Measurements from ENCODE around the gene TAGLN2.

The TAGLN2 gene

GRCh38 chr1:159895286-159895685, 30.0 kb downstream of the TAGLN2 start:
- H3K4me3 ChIP-seq (ENCODE audit: low read depth, low read length): no peak overlapping the region
- TF ChIP-seq, protein P1, sequence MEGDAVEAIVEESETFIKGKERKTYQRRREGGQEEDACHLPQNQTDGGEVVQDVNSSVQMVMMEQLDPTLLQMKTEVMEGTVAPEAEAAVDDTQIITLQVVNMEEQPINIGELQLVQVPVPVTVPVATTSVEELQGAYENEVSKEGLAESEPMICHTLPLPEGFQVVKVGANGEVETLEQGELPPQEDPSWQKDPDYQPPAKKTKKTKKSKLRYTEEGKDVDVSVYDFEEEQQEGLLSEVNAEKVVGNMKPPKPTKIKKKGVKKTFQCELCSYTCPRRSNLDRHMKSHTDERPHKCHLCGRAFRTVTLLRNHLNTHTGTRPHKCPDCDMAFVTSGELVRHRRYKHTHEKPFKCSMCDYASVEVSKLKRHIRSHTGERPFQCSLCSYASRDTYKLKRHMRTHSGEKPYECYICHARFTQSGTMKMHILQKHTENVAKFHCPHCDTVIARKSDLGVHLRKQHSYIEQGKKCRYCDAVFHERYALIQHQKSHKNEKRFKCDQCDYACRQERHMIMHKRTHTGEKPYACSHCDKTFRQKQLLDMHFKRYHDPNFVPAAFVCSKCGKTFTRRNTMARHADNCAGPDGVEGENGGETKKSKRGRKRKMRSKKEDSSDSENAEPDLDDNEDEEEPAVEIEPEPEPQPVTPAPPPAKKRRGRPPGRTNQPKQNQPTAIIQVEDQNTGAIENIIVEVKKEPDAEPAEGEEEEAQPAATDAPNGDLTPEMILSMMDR (IDR thresholded peaks at IDR 0.05; ENCODE audit: low read depth, low read length): no peak

DNA sequence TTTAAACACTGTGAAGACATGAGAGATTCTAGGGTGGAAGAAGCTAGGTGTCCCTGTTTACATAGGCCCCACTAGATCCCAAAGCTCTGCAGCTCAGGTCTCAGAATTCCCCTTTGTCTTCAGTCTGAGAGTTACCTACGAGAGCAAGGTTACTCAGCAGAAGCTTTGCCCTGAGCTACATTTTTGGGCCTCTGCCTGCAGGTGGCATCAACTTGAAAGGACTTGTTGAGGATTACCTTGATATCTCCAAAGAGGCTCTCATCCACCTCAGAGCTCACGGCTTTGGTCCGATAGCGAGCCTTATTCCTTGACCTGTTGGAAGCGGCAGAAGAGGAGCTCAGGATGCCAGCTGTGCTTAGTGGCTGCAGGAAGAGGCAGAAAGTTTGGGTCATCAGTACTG, 32.4 kb downstream of the TAGLN2 start:
- TF ChIP-seq, protein P1 (IDR thresholded peaks at IDR 0.05; ENCODE audit: low read depth, low read length): no peak
- no peak overlapping the region for H3K4me3 ChIP-seq (ENCODE audit: low read depth, low read length)

GRCh38 chr1:159891275-159892157, 33.8 kb downstream of the TAGLN2 start:
- no peak overlapping the region for H3K4me3 ChIP-seq (ENCODE audit: low read depth, low read length)
- TF ChIP-seq, protein P1 (IDR thresholded peaks at IDR 0.05; ENCODE audit: low read depth, low read length): peak; percentile 98

- TF ChIP-seq, protein P1 (IDR thresholded peaks at IDR 0.05; ENCODE audit: low read depth, low read length): no peak
Measured at GRCh38 chr1:159890390-159890789, 34.9 kb downstream of the TAGLN2 start.

GRCh38 chr1:159889821-159890252, 35.5 kb downstream of the TAGLN2 start:
- TF ChIP-seq, protein P1 (IDR thresholded peaks at IDR 0.05; ENCODE audit: low read depth, low read length): no peak
- H3K4me3 ChIP-seq (ENCODE audit: low read depth, low read length): no peak overlapping the region

More at GRCh38 chr1:159890390-159890789, 34.9 kb downstream of the TAGLN2 start:
- no peak overlapping the region for H3K4me3 ChIP-seq (ENCODE audit: low read depth, low read length)

- H3K4me3 ChIP-seq (ENCODE audit: low read depth, low read length): no peak overlapping the region
- TF ChIP-seq, protein P1 (IDR thresholded peaks at IDR 0.05; ENCODE audit: low read depth, low read length): no peak
Measured at GRCh38 chr1:159889202-159889601, 36.1 kb downstream of the TAGLN2 start.

DNA sequence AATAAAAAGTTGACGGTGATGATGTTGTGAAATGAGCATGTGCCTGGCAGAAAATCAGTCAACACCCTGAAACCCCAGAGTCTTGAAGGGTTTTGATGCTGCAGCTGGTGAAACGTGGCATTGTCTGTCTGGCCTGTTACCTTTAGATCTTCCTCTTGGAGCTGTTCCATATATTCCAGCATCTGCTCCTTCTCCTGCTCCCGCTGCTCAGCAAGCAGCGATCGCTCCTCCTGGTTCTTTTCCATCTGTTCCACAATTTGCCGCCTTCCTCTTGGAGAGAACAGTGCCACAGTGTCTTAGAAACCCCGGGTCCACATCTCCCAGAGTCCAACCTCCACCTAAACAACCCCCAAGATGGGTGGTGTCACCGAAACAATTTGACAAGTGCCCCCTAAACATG, 41.0 kb downstream of the TAGLN2 start:
- H3K4me3 ChIP-seq (ENCODE audit: low read depth, low read length): no peak overlapping the region
- TF ChIP-seq, protein P1 (IDR thresholded peaks at IDR 0.05; ENCODE audit: low read depth, low read length): no peak

Data from WI38 (cell line).